Inferior parietal cortex (tissue), 1 donor: ENCODE measurements around the gene EHMT1.

Experiments used
- DNase-seq: peaks from one replicate; pipeline ENCODE4 v3.0.0-alpha.2; 2016; ENCODE audit errors: extremely low spot score

Gene EHMT1

GRCh38 chr9:137646341-137646740 lies 27.5 kb downstream of the EHMT1 start:
- DNase-seq, result no peak

GRCh38 chr9:137647096-137647714 lies 28.4 kb downstream of the EHMT1 start:
- no peak for DNase-seq

- no peak for DNase-seq
Measured at GRCh38 chr9:137648396-137648795, 29.6 kb downstream of the EHMT1 start.

- DNase-seq, result no peak
Measured at GRCh38 chr9:137649553-137649952, 30.7 kb downstream of the EHMT1 start.

- no peak for DNase-seq
Measured at GRCh38 chr9:137650259-137650658, 31.5 kb downstream of the EHMT1 start.

- no peak for DNase-seq
Measured at GRCh38 chr9:137650779-137651178, 32.0 kb downstream of the EHMT1 start.

GRCh38 chr9:137656416-137656815 lies 37.6 kb downstream of the EHMT1 start:
- no peak for DNase-seq

- no peak for DNase-seq
Measured at GRCh38 chr9:137657606-137658005, 38.8 kb downstream of the EHMT1 start.

GRCh38 chr9:137658781-137659180 lies 40.0 kb downstream of the EHMT1 start:
- no peak for DNase-seq

GRCh38 chr9:137660144-137660543 lies 41.3 kb downstream of the EHMT1 start:
- DNase-seq, result no peak

GRCh38 chr9:137663584-137663983 lies 44.8 kb downstream of the EHMT1 start:
- DNase-seq, result no peak

- no peak for DNase-seq
Measured at GRCh38 chr9:137664676-137665075, 45.9 kb downstream of the EHMT1 start.

GRCh38 chr9:137665226-137665625 lies 46.4 kb downstream of the EHMT1 start:
- no peak for DNase-seq

GRCh38 chr9:137665697-137666512 lies 47.1 kb downstream of the EHMT1 start:
- peak; percentile 64 for DNase-seq

- no peak for DNase-seq
Measured at GRCh38 chr9:137666513-137666822, 47.7 kb downstream of the EHMT1 start.

GRCh38 chr9:137666955-137667670 lies 48.3 kb downstream of the EHMT1 start:
- DNase-seq, result peak; percentile 32

GRCh38 chr9:137668203-137668602 lies 49.4 kb downstream of the EHMT1 start:
- no peak for DNase-seq

- no peak for DNase-seq
Measured at GRCh38 chr9:137669261-137669672, 50.5 kb downstream of the EHMT1 start.

- DNase-seq, result no peak
Measured at GRCh38 chr9:137670391-137671195, 51.8 kb downstream of the EHMT1 start.

- no peak for DNase-seq
Measured at GRCh38 chr9:137671196-137671538, 52.4 kb downstream of the EHMT1 start.

GRCh38 chr9:137671721-137672120 lies 52.9 kb downstream of the EHMT1 start:
- no peak for DNase-seq
